ENCODE data around the gene IRAK1.

The IRAK1 gene

DNA sequence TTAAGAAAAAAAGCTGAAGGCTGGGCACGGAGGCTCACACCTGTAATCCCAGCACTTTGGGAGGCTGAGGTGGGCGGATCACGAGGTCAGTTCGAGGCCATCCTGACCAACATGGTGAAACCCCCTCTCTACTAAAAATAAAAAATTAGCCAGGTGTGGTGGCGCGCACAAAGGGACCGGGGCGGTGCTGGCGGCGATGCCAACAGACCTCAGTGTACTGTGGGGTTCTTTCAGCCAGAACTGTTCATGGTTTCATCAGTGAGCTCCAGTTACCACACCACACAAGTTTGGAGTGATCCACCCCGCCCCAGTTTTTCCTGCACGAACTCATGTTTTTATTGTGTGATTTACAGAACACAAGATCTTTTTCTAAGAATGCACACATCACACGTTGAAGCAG lies 21.2 kb upstream of the IRAK1 start:
- DNase-seq (ENCODE audit: low read depth in 2 of 2) = no peak

DNA sequence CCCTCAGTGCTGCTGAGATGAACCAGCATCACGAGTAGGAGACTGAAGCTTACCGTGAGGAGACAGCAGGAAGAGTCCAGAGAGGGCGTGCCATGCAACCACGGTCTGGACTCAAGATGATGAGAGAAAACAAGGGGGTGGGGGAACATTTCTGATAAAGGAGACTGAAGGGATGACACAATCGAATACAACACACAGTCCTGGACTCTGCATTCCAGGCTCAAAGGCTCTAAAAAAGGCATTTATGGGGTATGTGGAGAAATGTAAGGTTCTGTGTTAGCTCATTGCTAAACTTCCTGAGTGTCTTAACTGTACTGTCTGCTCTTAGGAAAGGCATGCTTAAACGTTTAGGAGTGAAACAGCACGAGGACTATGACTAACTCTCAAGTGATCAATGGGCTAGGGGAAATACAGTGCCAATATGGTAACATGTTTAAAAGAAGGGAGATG lies 20.6 kb upstream of the IRAK1 start:
- DNase-seq (ENCODE audit: low read depth in 2 of 2) = no peak

DNA sequence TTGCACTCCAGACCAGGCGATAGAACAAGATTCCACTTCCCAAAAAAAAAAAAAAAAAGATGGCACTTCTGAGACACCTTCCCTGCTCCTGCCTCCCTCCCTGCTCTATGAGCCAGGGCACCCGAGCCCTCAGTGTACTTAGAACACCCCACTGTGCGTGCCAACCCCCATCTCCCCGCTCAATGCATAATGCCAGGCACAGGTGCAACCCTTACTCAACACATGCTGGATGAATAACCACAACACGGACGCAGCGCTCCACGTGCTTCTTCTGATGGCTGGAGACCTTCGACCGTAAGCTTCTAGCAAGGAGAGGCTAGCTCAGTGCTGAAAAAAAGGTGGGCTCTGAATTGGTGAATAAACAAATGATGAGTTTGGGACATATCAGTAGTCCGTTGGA lies 19.9 kb upstream of the IRAK1 start:
- DNase-seq (ENCODE audit: low read depth in 2 of 2) = no peak

DNA sequence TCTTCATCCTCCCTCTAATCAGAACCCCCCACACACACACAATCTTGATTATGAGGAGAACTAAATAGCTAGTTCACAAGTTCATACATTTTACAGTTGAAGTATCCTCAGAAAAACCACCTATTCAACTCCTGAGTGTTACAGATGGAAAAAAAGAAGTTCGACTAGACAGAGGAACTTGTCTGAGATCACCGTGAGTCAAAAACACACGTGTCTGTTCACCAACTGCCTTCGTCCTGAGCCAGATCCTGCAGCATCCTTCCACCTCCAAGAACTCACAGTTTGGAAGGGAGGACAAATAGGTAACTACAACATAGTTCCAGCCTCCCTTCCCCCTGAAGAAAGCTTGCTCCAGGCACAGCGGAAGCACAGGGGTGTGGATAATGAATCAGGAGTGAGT lies 19.0 kb upstream of the IRAK1 start:
- no peak for DNase-seq (ENCODE audit: low read depth in 2 of 2)

DNA sequence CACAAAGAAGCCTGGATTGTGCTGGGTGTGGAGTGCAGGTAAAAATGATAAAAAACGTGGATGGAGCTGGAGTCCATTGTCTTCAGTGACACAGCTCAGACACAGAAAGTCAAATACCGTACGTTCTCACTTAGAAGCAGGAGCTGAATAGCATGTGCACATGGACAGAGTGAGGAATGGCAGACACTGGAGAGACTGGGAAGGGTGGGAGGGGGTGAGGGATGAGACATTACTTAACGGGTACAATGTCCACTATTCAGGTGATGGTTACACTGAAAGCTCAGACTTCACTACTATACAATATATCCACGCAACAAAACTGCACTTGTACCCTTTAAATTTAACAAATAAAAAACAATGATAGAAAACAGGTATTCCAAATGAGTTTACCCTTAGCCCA lies 18.1 kb upstream of the IRAK1 start:
- DNase-seq (ENCODE audit: low read depth in 2 of 2) = no peak

DNA sequence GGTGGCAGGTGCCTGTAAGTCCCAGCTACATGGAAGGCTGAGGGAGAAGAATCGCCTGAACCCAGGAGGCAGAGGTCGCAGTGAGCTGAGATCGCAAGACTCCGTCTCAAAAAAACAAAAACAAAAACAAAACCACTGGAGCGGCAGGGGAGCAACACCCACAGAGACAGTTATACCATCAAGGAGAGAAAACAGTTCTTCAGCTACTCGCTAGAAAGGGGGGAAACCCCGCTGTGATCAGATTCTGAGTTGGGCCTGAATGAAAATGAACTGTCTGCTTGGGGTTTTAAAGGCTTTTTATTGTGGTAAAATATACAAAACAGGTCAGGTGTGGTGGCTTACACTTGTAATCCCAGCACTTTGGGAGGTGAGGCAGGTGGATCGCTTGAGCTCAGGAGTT lies 16.8 kb upstream of the IRAK1 start:
- DNase-seq (ENCODE audit: low read depth in 2 of 2) = no peak

DNA sequence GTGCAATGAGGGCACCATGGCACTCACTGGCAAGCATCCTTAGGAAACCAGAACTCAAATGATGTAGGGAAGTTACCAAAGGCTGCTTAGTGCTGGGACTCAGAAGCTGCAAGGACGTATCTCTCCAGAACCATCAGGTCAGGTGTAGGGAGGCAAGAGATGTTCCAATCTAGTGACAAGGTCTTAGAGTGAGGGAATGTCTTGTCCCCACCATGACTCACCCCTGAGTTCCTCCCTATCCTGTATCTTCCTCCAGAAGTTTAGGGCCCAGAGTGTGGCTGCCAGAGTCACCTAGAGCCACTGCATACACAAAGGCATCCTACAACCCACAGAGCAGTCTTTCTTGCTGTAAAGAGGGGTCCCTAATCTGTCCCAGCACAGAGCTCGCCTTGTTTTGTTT lies 14.1 kb upstream of the IRAK1 start:
- no peak for DNase-seq (ENCODE audit: low read depth in 2 of 2)

DNA sequence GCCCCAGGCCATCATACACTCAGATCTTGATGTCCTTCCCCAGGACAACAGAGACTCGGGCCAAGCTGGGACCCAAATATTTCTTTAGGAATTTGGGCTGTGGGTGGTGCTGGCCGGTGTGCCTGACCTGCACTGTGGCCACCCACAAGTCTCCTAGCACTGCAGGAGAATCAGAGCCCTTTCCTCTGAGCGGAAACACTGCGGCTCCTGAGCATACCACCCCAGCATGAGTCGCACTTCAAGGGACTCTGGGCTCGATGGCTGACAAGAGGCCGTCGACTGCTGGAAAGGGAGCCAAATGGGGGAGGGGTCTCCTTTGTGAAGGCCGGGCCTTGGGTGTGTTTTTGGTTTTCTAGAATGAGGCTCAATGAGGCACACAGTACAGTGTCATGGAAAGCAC lies 13.0 kb upstream of the IRAK1 start:
- DNase-seq (ENCODE audit: low read depth in 2 of 2) = no peak

DNA sequence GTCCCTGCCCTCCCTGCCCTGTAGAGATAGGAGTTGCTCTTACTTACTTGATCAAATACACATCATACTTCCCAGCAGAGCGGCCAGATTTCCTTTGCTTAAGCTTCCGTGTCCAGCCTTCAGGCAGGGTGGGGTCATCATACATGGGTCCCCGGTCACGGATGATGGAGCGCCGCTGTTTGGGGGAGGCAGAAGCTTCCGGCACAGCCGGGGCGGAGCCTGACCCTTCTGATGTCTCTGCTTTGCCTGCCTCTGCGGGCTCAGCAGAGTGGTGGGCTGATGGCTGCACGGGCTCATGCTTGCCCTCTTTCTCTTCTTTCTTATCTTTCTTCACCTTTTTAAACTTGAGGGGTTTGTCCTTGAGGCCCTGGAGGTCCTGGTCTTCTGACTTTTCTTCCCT lies 12.5 kb upstream of the IRAK1 start:
- DNase-seq (ENCODE audit: low read depth in 2 of 2) = no peak

DNA sequence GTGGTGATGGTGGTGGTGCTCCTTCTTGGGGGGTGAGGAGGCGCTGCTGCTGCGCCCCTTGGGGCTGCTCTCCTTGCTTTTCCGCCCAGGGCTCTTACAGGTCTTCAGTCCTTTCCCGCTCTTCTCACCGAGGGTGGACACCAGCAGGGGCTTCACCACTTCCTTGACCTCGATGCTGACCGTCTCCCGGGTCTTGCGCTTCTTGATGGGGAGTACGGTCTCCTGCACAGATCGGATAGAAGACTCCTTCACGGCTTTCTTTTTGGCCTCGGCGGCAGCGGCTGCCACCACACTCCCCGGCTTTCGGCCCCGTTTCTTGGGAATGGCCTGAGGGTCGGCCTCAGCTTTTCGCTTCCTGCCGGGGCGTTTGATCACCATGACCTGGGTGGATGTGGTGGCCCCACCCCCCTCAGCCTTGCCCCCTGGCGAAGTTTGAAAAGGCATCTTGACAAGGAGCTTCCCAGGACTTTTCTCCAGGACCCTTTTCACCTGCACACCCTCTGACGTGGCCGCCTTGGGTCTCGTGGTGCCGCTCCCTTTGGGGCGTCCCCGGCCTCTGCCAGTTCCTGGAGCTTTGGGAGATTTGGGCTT lies 11.1 kb upstream of the IRAK1 start:
- DNase-seq (ENCODE audit: low read depth in 2 of 2) = no peak

DNA sequence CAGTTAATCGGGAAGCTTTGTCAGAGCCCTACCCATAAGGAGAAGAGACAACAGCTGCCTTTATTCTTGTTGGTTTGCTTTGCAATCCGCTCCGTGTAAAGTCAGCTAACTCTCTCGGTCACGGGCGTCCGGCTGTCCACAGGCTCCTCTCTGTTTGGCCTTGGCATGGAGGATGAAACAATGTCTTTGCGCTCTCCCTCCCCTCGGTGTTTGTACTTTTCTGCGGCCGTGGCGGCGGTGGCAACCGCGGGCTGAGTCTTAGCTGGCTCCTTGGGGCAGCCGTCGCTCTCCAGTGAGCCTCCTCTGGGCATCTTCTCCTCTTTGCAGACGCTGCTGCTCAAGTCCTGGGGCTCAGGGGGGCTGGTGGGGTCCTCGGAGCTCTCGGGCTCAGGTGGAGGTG lies 10.6 kb upstream of the IRAK1 start:
- DNase-seq (ENCODE audit: low read depth in 2 of 2) = no peak

DNA sequence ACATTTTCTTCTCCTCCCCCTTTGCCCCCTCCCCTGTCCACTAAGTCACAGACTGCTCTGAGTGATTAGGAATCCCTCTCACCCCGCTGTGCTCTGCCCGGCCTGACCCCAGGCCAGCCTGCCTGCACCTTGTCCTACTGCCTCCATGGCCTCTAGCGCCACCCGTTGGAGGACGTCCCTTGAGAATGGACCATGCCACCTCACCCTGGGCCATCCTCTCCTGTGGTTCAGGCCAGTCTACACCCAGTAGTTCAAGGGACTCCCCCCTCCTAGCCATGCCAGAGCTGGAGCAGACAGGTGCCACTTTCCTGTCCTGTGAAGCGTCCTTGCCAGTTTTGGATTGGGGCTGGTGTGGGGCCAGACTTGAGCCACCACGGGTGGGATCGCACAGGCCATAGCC lies 9.7 kb upstream of the IRAK1 start:
- no peak for DNase-seq (ENCODE audit: low read depth in 2 of 2)

DNA sequence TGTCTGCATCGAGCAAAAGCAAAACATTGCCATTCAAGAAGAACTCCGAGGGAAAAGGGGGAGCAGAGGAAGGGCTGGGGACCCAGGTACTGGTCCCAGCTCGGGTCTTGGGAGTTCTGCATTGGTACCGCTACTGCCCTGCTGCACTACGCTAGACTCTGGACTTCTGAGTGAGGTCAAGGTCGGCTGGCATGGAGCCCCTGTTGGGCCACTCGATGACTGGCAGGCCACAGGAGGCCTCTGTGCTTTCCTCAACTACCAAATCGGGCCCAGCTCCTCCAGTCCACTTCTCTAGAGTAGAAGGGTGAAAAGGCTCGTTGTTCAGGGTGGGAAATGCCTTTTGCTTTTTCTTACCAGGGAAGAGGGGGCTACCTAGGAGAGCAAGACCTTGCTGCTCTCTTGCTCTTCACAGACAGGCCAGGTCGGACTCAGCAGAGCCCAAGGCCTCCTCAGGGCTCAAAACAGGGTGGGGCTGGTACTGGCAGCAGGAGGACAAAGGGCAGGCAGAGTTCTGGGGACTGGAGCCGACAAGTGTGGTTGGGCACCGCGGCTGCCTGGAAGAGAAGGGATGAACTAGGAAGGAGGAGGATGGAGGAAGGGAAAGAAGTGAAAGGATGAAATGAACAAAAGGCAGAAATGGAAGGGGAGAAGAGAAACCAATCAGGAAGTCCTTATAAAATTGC lies 8.9 kb upstream of the IRAK1 start:
- DNase-seq (ENCODE audit: low read depth in 2 of 2) = no peak

DNA sequence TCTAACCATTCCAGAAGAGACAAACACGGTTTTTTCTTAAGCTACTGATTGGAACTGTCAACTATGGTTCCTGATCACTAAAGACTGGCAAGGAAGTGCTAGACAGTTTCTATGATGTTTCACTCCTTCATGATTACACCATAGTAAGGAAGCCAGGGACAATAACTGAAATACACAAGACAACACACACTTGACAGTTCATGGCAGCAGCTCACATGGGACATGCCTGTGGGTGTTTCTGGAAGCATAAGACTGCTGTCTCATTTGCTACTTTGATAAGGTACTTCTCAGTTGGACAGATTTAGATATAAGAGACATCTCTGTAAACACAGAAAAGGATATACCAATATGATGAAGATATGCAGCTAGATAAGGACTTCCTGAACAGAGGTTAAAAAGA lies 8.3 kb upstream of the IRAK1 start:
- no peak for DNase-seq (ENCODE audit: low read depth in 2 of 2)

DNA sequence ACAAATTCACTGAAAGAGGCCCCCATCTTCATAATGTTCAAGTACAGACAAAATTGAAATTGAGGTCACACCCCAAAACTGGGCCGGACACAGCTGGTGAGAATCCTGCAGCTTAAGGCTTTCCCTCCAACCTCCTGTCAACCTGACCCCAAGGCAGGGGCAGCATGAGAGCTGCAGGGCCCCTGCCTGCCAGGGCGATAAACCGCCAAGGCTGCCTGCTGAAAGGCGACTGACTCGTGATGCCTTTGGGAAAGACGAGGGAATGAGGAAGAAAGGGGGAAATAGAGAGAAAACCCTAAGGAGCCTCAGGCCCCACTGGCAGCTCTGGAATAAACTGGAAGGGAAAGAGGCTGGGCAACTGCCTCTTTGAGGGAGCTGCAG lies 7.3 kb upstream of the IRAK1 start:
- DNase-seq (ENCODE audit: low read depth in 2 of 2) = no peak

DNA sequence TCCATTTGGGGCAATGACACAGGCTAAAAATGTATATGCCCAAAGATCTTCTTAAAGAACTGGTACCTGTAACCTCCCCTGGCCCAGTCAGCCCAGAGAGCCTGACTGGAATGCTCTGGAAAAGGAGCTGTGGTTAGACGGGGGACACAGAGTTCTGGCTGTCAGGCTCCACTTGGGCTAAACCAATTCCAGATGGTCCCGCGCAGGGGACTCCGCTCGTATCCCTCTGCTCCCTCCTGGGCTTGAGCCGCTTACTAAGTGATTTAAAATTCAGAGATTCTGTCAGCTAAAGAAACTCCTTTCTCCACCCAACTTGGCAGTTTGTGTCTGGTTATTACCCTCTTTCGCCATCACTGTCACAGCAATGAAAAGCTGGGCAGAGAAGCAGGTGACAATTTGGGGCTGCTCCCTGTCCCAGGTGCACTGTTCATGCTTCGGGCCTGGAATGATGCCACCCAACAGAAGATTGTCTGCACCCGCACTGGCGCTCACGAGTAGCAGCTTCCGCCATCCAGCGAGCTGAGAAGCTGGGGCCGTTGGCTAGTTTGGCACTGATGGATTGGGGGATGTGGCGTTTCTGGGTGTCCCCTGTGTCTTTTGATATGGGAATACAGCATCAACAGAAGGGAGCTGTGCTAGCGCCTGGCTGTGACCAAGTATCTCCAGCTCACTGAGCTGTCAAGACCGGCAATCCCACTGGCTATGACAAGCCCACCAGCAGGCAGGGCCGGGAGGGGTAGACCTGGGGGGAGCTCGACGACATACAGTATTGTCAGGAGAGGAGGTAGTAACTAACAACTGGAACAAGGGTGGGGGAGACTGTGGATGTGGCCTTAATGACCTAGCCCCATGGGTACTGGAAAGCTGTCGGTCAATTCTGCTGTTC lies 6.7 kb upstream of the IRAK1 start:
- DNase-seq (ENCODE audit: low read depth in 2 of 2) = no peak

DNA sequence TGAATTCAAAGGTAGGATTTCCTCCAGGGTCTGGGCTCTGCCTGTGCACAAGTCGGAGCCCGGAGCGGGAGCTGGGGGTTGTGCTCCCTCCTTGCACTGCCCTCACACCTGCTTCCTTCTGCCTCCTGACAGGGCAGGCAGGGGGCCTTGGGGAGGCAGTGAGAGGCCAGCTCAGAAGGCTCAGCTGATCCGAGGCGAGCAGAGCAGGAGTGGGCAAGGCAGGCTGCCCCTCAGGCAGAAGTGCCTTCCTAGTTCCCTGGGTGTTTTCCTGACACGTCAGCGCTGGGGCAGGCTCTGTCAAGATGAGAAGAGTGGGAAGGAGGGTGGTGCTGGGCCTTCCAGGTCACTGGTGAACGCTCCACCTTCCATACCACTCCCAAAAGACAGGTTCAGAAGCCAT lies 5.5 kb upstream of the IRAK1 start:
- no peak for DNase-seq (ENCODE audit: low read depth in 2 of 2)

DNA sequence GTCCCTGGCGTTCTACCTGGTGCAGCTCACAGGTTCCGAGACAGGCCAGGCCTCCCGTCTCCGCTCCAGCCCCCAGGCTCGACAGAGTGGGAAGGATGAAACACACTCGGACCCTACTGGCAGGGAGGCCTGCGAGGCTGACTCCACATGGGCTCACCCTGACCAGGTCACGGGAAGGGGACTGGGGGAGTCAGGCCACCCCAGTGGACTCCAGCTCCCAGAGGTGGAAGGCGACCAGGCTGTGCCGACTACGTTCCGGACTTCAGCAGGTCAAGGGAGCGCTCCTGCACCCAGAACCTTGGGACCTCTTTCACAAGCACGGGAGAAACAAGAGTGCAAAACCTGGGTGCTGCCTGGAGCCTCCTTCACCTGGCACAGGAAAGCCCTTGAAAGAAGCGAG lies 4.6 kb upstream of the IRAK1 start:
- DNase-seq (ENCODE audit: low read depth in 2 of 2) = no peak

DNA sequence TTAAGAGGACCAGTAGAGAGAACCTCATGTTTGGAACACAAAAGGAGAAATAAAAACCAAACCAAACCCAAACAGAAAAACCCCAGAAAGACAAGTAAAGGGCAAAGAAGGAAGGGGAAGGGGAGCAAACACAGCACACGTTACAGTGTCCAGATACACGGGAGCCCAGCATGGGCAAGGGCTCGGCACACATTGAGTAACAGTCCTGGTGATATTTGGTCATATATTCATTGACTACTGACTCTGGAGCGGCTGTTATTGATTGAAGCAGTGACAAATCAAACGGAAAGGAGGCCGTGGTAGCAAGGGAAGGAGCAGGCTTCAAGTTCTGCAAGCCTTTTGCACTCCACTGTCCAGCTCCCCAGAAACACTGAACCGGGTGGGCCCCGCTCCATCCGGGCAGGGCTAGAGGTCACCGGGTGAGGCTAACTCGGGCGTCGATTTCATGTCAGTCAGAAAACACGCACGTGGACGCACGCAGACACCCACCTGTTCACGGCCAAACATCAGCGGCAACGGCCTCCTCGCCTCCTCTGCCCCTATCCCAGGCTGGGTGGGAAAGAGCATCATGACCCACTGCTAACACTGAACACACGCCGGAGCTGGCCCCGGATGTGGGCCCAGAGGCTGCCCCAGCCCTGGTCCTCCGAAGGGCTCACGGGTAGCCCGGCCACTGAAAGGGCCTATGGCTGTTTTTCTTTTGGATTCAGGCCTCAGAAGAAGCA lies 3.7 kb upstream of the IRAK1 start:
- no peak for DNase-seq (ENCODE audit: low read depth in 2 of 2)

DNA sequence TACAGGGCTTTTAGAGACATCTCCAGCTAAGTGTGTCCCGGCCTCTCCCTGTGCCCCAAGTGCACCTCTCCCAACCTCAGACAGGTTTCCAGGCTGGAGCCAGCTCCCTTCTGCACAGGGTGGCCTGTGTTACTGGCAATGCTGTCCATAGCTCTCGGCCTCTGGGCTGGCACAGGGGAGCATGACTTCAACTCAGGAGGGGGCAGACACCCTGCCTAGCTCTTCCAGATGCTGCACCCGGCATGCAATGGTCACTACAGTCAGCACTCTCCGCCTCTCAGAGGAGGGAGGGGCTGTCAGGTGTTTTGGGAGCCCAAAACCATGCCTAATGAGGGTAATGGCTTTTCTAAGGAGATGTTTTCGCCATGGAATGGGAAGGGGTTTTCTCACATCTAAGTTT lies 2.4 kb upstream of the IRAK1 start:
- DNase-seq (ENCODE audit: low read depth in 2 of 2) = no peak

DNA sequence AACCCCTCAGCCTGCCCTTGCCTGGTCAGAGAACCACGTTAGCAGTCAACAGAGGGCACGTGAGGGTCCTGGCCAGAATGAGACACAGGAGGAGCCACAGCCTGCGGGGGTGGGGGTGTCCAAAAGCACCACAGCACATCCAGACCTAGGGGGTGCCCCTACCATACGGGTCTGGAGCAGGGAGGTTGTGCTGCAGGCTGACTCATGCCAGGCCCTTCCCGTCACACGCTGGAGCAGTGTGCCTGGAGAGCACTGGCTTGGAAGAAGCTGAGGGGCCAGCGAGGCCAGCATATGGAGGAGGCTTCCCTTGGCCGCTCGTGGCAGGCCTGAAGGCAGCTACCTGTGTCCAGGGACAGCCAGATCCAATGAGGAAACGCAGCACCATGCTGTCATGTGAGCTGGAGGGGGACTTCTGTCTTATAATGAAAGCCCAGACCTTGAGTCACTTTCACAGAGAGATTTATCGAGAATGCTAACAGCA lies 1.5 kb upstream of the IRAK1 start:
- no peak for DNase-seq (ENCODE audit: low read depth in 2 of 2)

DNA sequence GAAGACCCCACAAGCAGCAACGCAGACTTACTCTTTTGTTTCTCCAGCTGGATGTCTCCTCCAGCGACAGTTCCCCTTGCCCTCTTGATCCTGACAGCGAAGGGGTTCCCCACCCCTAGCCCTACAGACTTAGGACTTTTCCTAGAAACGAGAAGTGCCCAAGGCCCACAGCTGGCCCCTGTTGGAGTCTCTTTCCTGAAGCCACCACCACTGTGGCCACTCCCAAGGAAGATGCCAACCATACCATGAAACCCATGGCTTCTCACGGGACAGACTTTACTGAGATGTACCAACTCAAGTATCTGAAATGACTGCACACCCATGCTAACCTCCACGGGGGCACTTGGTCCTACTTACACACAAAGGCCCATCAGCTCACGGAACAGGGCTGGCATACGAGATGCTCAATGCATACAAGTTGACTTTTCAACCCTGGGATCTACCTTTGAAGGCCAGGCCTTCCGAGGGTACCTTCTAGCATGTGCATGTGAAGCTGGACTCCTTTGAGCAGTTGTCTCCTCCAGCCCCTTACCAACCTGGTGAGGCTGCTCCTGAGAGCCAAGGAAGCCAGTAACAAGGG lies 924 bp upstream of the IRAK1 start:
- DNase-seq (ENCODE audit: low read depth in 2 of 2) = no peak
